Bronchial epithelial cell (primary cell): ENCODE data around the gene RGS17. TPM values are rescaled to one million over a fixed set of nuclear protein-coding genes. Genes with fewer than 3 reads are reported as not detected.
"Not testable (repeated sequence)": the region's sequence is repeated elsewhere in the genome, so short reads cannot be mapped to it uniquely, and the experiment has no call there.

Experiments
- DNase-seq: peaks from one replicate; pipeline ENCODE4 v3.0.0-alpha.2; 2010; ENCODE audit warnings: low read depth
- FAIRE-seq: peaks from 2 replicates; lab custom pipeline; 2011; peaks lifted over from hg19 to GRCh38; lab: Jason Lieb, UNC
- H3K27me3 ChIP-seq: 2 replicates; pipeline ENCODE4 v1.5.1; 2011; ENCODE audit warnings: low read length; ENCODE audit not compliant: control insufficient read depth, insufficient read depth
- H3K36me3 ChIP-seq: 2 replicates; pipeline ENCODE4 v1.5.1; 2011; ENCODE audit warnings: low read length; ENCODE audit not compliant: control insufficient read depth, insufficient read depth
- H3K4me3 ChIP-seq: 2 replicates; pipeline ENCODE4 v1.5.1; 2011; ENCODE audit warnings: mild to moderate bottlenecking, low read depth, low read length, control low read depth
- CTCF ChIP-seq: IDR thresholded peaks from 2 replicates; pipeline ENCODE4 v1.5.1; 2011; ENCODE audit warnings: mild to moderate bottlenecking, moderate library complexity, low read length, control low read depth, inconsistent platforms; ENCODE audit not compliant: insufficient read depth, severe bottlenecking
- total RNA-seq: library from RNA; depleted of rRNA; stranded (reverse); fragments of >200 nt; gene quantifications from 2 replicates; pipeline ENCODE4 v1.2.1, GENCODE V29; 2014

RGS17 gene
- total RNA-seq, 1 donor from 2014 or later, result 2.9 TPM

DNA sequence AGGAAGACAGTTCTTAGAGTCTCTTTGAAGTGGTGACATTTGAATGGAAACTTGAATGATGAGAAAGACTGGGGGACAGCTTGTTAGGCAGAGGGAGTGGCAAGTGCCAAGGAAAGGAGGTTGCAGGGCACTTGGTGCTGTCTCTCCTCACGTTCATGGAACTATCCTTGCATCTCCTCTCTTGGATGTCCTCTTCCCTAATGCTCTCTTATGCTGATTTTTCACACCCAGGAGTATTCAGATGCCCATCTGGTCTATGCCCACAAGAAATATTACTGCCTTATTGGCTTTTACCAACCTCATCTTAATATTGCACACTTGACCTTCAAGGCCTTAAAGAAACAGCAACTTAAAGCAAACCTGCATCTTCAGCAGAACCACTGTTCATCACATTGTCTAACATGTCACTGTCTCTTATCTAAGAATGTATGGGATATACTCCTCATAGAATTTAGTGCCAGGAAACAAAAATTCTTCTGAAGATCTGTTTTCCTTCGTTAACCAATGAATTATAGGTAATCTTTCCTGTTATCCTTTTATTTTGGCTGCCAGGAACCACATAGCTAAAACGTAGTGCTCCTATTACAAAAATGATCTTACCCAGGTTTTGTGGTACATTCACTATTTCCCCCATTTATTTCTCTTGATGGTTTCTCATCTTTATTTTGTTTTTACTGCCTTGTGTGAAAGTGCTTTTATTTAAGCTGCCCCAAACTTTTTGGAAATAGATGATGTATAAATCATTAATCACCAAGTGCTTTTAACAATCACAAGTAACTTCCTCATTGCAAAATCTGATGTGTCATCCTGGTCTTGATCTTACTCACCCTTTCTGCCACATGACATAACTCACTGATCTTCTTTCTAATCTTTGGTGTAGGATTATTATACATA is 12.8 kb downstream of the RGS17 start:
- no peak for FAIRE-seq
- Histone ChIP-seq H3K36me3 (no peaks in the 10 kb centered on the region), H3K4me3 (no peak overlapping the region), H3K27me3 (no peaks in the 10 kb centered on the region)
- peak; percentile 96 for DNase-seq
- TF ChIP-seq CTCF, result no peak

DNA sequence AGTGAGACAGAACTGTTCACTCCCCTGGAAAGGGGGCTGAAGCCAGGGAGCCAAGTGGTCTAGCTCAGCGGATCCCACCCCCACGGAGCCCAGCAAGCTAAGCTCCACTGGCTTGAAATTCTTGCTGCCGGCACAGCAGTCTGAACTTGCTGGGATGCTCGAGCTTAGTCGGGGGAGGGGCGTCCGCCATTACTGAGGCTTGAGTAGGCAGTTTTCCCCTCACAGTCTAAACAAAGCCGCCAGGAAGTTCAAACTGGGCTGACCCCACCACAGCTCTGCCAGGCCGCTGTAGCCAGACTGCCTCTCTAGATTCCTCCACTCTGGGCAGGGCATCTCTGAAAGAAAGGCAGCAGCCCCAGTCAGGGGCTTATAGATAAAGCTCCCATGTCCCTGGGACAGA is 20.0 kb downstream of the RGS17 start:
- H3K36me3 ChIP-seq, H3K27me3 ChIP-seq, H3K4me3 ChIP-seq, FAIRE-seq, DNase-seq: not testable (repeated sequence)

GRCh38 chr6:153110612-153111011 is 20.5 kb downstream of the RGS17 start:
- not testable (repeated sequence) for H3K36me3 ChIP-seq, H3K27me3 ChIP-seq, H3K4me3 ChIP-seq, DNase-seq, FAIRE-seq

DNA sequence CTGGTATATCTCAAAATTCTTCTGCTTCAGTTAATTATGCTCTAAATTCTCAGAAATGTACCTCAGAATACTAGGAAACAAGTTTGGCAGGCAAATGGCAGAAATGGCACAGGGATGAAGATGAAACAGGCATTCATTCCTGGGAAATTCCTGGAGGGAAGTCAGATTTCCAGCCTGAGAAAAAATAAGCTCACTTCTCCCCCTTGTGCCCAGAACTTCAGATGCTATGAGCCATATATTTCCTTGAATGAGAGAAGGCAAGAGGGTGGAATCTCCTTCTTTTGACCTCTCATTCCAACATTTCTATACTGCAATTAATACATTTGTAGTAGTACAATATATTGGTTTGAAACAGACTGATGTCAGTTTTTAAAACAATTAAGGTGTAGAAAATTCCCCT is 22.8 kb downstream of the RGS17 start:
- no peaks in the 10 kb centered on the region for H3K27me3 ChIP-seq
- FAIRE-seq (no peak), DNase-seq (peak; percentile 46)
- H3K4me3 ChIP-seq, result no peak overlapping the region
- H3K36me3 ChIP-seq, result no peaks in the 10 kb centered on the region
- peak; percentile 40 for TF ChIP-seq CTCF

GRCh38 chr6:153106021-153106420 is 25.1 kb downstream of the RGS17 start:
- no peak for TF ChIP-seq CTCF
- Histone ChIP-seq H3K4me3 (no peak overlapping the region), H3K36me3 (no peaks in the 10 kb centered on the region), H3K27me3 (no peaks in the 10 kb centered on the region)
- DNase-seq (peak; percentile 65), FAIRE-seq (peak; percentile 62)

DNA sequence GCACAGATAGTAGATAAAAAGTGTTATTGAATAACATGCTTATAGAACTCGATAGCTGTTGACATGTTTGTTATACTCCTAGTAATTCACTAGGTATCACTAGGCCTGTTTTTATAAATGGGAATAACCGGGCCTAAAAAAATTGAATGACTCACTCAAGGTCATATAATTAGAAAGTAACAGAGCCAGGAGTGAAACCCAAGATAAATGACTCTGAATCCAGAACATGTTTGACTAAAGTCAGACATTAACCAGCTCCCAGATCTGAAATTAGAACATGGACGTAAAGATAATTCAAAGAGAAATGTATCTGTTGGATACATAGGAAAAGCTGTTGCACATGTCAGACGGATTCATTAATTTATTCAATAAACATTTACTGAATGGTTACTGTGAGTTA is 26.9 kb downstream of the RGS17 start:
- no peak for TF ChIP-seq CTCF
- Histone ChIP-seq H3K4me3 (no peak overlapping the region), H3K36me3 (no peaks in the 10 kb centered on the region), H3K27me3 (no peaks in the 10 kb centered on the region)
- FAIRE-seq, result no peak
- DNase-seq, result no peak

GRCh38 chr6:153103319-153103655 is 27.8 kb downstream of the RGS17 start:
- no peaks in the 10 kb centered on the region for H3K36me3 ChIP-seq
- H3K27me3 ChIP-seq, result no peaks in the 10 kb centered on the region
- DNase-seq (no peak), FAIRE-seq (no peak)
- no peak overlapping the region for H3K4me3 ChIP-seq
- no peak for TF ChIP-seq CTCF
